HEK293 (cell line): ENCODE measurements around the gene TRMT112.

Experiments used
- KLF7 ChIP-seq: fragments of 450-650 bp; formaldehyde crosslinking; IDR thresholded peaks from 2 replicates; pipeline ENCODE4 v1.5.1; 2016; ENCODE audit warnings: missing biosample characterization, missing genetic modification characterization, borderline replicate concordance
- REPIN1 ChIP-seq: fragments of 450-650 bp; formaldehyde crosslinking; IDR thresholded peaks from 2 replicates; pipeline ENCODE4 v1.5.1; 2017; ENCODE audit warnings: missing biosample characterization, missing genetic modification characterization, low read depth
- SP2 ChIP-seq: fragments of 450-650 bp; formaldehyde crosslinking; IDR thresholded peaks from 2 replicates; pipeline ENCODE4 v1.5.1; 2016; ENCODE audit warnings: missing biosample characterization, missing genetic modification characterization
- SP3 ChIP-seq: fragments of 450-650 bp; formaldehyde crosslinking; IDR thresholded peaks from 2 replicates; pipeline ENCODE4 v1.5.1; 2016; ENCODE audit warnings: missing biosample characterization, missing genetic modification characterization
- SP7 ChIP-seq: fragments of 450-650 bp; formaldehyde crosslinking; IDR thresholded peaks from 2 replicates; pipeline ENCODE4 v1.5.1; 2016; ENCODE audit warnings: missing biosample characterization, missing genetic modification characterization
- WT1 ChIP-seq: fragments of 450-650 bp; formaldehyde crosslinking; IDR thresholded peaks from 2 replicates; pipeline ENCODE4 v1.5.1; 2016; ENCODE audit warnings: missing biosample characterization, missing genetic modification characterization
- ZBTB11 ChIP-seq: fragments of 450-650 bp; formaldehyde crosslinking; conservative IDR thresholded peaks from 2 replicates; pipeline ENCODE4 v1.5.1; 2016; ENCODE audit warnings: low read depth, missing biosample characterization, missing genetic modification characterization
- ZBTB17 ChIP-seq: fragments of 450-650 bp; formaldehyde crosslinking; IDR thresholded peaks from 2 replicates; pipeline ENCODE4 v1.5.1; 2016; ENCODE audit warnings: missing biosample characterization, missing genetic modification characterization
- ZBTB20 ChIP-seq: fragments of 450-650 bp; formaldehyde crosslinking; IDR thresholded peaks from 2 replicates; pipeline ENCODE4 v1.5.1; 2016; ENCODE audit warnings: missing biosample characterization, missing genetic modification characterization
- ZBTB21 ChIP-seq: fragments of 450-650 bp; formaldehyde crosslinking; IDR thresholded peaks from 2 replicates; pipeline ENCODE4 v1.5.1; 2017; ENCODE audit warnings: missing biosample characterization, missing genetic modification characterization
- ZIC2 ChIP-seq: fragments of 450-650 bp; formaldehyde crosslinking; IDR thresholded peaks from 2 replicates; pipeline ENCODE4 v1.5.1; 2016; ENCODE audit warnings: missing biosample characterization, missing genetic modification characterization
- ZNF148 ChIP-seq: fragments of 450-650 bp; formaldehyde crosslinking; IDR thresholded peaks from 2 replicates; pipeline ENCODE4 v1.5.0; 2017; ENCODE audit warnings: missing biosample characterization, missing genetic modification characterization, borderline replicate concordance
- ZNF366 ChIP-seq: fragments of 450-650 bp; formaldehyde crosslinking; conservative IDR thresholded peaks from 2 replicates; pipeline ENCODE4 v1.5.1; 2016; ENCODE audit warnings: missing biosample characterization, missing genetic modification characterization
- ZNF600 ChIP-seq: fragments of 450-650 bp; formaldehyde crosslinking; IDR thresholded peaks from 2 replicates; pipeline ENCODE4 v1.5.1; 2016; ENCODE audit warnings: missing biosample characterization, missing genetic modification characterization
- ZNF692 ChIP-seq: fragments of 450-650 bp; formaldehyde crosslinking; IDR thresholded peaks from 2 replicates; pipeline ENCODE4 v1.5.1; 2016; ENCODE audit warnings: missing biosample characterization, missing genetic modification characterization
- ZSCAN30 ChIP-seq: fragments of 450-650 bp; IDR thresholded peaks from 2 replicates; pipeline ENCODE4 v1.5.1; 2018; ENCODE audit warnings: missing biosample characterization, mild to moderate bottlenecking, missing genetic modification characterization, moderate library complexity
- ZXDB ChIP-seq: fragments of 450-650 bp; formaldehyde crosslinking; IDR thresholded peaks from 2 replicates; pipeline ENCODE4 v1.5.1; 2016; ENCODE audit warnings: missing biosample characterization, missing genetic modification characterization
- TF ChIP-seq, protein P1 (sequence below): fragments of 450-650 bp; formaldehyde crosslinking; IDR thresholded peaks from 2 replicates; pipeline ENCODE4 v1.5.1; 2016; ENCODE audit warnings: missing biosample characterization, missing genetic modification characterization
- TF ChIP-seq, protein P2 (sequence below): fragments of 450-650 bp; formaldehyde crosslinking; IDR thresholded peaks from 2 replicates; pipeline ENCODE4 v1.5.1; 2016; ENCODE audit warnings: missing biosample characterization, missing genetic modification characterization
- TF ChIP-seq, protein P3 (sequence below): fragments of 450-650 bp; formaldehyde crosslinking; IDR thresholded peaks from 2 replicates; pipeline ENCODE4 v1.5.1; 2016; ENCODE audit warnings: missing biosample characterization, missing genetic modification characterization

TRMT112 gene

DNA sequence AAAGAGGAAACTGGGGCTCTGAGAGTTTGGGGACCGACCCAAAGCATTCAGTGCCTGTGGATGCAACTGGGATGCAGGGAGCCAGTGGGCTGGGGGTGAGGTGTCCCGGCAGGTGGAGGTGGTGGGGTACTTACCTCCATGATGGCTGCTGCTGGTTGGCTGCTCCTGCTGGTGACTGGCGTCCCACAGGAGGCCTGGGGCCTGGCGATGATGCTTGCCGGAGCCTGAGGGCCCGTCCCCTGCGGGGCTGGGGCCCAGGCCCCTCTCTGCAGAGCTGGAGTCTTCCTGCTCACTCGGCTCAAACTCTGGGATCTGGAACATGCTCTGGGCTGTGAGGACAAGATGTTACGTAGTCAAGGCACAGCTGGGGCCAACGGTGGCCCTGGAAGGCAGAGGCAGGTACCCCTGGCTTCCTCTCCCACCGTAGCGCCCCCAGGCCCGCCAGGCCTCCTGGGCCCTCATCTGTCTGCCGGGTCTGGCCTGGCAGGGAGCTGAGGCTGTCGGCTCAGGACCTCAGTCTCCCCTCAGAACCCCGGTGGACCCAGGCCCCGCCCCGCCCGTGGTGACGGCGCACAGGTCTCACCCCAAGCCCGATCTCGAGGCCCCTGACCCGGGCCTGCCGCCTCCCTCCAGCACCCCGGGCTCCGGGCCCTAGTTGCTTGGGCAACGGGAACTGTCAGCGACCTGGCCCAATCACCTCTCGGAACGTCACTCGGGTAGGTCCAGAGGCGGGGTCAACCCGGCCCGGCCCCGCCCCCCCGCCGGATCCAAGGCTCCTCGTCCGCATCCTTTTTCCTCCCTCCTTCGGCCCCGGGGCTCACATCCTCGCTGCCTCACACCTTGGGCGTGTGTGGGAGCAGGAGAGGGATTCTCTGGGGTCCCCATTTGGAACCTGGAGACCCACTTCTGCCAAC lies 33.1 kb downstream of the TRMT112 start, which contains the start of gene BAD (continued):
- TF ChIP-seq ZBTB11 (tag by site-specific recombination), result peak; percentile 90
- TF ChIP-seq SP7 (tag by site-specific recombination), result peak; percentile 28; the same call in 1 of the 2 replicates
- TF ChIP-seq ZBTB20, result peak; percentile 93
- TF ChIP-seq ZXDB, result 0 out of 2 replicates have a peak, but pooled peaks have one; percentile 36
- peak; percentile 79 for TF ChIP-seq SP2 (tag by site-specific recombination)
- TF ChIP-seq ZNF600, result peak; percentile 55; the same call in 1 of the 2 replicates
- TF ChIP-seq ZBTB21 (tag by site-specific recombination), result peak; percentile 23; the same call in 1 of the 2 replicates
- TF ChIP-seq, protein P1, sequence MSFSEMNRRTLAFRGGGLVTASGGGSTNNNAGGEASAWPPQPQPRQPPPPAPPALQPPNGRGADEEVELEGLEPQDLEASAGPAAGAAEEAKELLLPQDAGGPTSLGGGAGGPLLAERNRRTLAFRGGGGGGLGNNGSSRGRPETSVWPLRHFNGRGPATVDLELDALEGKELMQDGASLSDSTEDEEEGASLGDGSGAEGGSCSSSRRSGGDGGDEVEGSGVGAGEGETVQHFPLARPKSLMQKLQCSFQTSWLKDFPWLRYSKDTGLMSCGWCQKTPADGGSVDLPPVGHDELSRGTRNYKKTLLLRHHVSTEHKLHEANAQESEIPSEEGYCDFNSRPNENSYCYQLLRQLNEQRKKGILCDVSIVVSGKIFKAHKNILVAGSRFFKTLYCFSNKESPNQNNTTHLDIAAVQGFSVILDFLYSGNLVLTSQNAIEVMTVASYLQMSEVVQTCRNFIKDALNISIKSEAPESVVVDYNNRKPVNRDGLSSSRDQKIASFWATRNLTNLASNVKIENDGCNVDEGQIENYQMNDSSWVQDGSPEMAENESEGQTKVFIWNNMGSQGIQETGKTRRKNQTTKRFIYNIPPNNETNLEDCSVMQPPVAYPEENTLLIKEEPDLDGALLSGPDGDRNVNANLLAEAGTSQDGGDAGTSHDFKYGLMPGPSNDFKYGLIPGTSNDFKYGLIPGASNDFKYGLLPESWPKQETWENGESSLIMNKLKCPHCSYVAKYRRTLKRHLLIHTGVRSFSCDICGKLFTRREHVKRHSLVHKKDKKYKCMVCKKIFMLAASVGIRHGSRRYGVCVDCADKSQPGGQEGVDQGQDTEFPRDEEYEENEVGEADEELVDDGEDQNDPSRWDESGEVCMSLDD (tag by site-specific recombination), result peak; percentile 71
- TF ChIP-seq, protein P2, sequence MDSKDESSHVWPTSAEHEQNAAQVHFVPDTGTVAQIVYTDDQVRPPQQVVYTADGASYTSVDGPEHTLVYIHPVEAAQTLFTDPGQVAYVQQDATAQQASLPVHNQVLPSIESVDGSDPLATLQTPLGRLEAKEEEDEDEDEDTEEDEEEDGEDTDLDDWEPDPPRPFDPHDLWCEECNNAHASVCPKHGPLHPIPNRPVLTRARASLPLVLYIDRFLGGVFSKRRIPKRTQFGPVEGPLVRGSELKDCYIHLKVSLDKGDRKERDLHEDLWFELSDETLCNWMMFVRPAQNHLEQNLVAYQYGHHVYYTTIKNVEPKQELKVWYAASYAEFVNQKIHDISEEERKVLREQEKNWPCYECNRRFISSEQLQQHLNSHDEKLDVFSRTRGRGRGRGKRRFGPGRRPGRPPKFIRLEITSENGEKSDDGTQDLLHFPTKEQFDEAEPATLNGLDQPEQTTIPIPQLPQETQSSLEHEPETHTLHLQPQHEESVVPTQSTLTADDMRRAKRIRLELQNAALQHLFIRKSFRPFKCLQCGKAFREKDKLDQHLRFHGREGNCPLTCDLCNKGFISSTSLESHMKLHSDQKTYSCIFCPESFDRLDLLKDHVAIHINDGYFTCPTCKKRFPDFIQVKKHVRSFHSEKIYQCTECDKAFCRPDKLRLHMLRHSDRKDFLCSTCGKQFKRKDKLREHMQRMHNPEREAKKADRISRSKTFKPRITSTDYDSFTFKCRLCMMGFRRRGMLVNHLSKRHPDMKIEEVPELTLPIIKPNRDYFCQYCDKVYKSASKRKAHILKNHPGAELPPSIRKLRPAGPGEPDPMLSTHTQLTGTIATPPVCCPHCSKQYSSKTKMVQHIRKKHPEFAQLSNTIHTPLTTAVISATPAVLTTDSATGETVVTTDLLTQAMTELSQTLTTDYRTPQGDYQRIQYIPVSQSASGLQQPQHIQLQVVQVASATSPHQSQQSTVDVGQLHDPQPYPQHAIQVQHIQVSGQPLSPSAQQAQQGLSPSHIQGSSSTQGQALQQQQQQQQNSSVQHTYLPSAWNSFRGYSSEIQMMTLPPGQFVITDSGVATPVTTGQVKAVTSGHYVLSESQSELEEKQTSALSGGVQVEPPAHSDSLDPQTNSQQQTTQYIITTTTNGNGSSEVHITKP (tag by site-specific recombination), result peak; percentile 57
- no peak for TF ChIP-seq REPIN1 (tag by site-specific recombination)
- 0 out of 2 replicates have a peak, but pooled peaks have one; percentile 13 for TF ChIP-seq ZSCAN30 (tag by site-specific recombination)
- no peak for TF ChIP-seq ZNF148 (tag by site-specific recombination)
- peak; percentile 69 for TF ChIP-seq ZNF692 (tag by site-specific recombination)
- TF ChIP-seq ZNF366 (tag by site-specific recombination), result peak; percentile 95
- peak; percentile 61; the same call in 1 of the 2 replicates for TF ChIP-seq SP3 (tag by site-specific recombination)
- TF ChIP-seq ZIC2 (tag by site-specific recombination), result peak; percentile 34; the same call in 1 of the 2 replicates
- TF ChIP-seq, protein P3, sequence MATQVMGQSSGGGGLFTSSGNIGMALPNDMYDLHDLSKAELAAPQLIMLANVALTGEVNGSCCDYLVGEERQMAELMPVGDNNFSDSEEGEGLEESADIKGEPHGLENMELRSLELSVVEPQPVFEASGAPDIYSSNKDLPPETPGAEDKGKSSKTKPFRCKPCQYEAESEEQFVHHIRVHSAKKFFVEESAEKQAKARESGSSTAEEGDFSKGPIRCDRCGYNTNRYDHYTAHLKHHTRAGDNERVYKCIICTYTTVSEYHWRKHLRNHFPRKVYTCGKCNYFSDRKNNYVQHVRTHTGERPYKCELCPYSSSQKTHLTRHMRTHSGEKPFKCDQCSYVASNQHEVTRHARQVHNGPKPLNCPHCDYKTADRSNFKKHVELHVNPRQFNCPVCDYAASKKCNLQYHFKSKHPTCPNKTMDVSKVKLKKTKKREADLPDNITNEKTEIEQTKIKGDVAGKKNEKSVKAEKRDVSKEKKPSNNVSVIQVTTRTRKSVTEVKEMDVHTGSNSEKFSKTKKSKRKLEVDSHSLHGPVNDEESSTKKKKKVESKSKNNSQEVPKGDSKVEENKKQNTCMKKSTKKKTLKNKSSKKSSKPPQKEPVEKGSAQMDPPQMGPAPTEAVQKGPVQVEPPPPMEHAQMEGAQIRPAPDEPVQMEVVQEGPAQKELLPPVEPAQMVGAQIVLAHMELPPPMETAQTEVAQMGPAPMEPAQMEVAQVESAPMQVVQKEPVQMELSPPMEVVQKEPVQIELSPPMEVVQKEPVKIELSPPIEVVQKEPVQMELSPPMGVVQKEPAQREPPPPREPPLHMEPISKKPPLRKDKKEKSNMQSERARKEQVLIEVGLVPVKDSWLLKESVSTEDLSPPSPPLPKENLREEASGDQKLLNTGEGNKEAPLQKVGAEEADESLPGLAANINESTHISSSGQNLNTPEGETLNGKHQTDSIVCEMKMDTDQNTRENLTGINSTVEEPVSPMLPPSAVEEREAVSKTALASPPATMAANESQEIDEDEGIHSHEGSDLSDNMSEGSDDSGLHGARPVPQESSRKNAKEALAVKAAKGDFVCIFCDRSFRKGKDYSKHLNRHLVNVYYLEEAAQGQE (tag by site-specific recombination), result no peak
- 0 out of 2 replicates have a peak, but pooled peaks have one; percentile 40 for TF ChIP-seq KLF7
- no peak for TF ChIP-seq WT1 (tag by site-specific recombination)
- TF ChIP-seq ZBTB17, result 0 out of 2 replicates have a peak, but pooled peaks have one; percentile 27
